ENCODE data around the gene VEGFC. TPM values are rescaled to one million over a fixed set of nuclear protein-coding genes. Genes with fewer than 3 reads are reported as not detected.
A peak's percentile ranks its signal among the peaks of the same experiment; 100 is the strongest.

The VEGFC gene
- total RNA-seq, 1 donor from 2014 or later = 20.3 TPM

GRCh38 chr4:176735300-176735699, 57.4 kb downstream of the VEGFC start:
- no peak overlapping the region for H3K27ac Mint-ChIP-seq (ENCODE audit: unreplicated experiment)
- peak overlapping the region; percentile 13 for H3K4me2 ChIP-seq (ENCODE audit: low read length)
- TF ChIP-seq CTCF (IDR thresholded peaks at IDR 0.05; ENCODE audit: insufficient read depth, low read depth, low read length) (no peak), EZH2 (IDR thresholded peaks at IDR 0.05; ENCODE audit: insufficient read depth, low read length) (no peak)
- H3K9ac ChIP-seq (ENCODE audit: low read length) = no peak overlapping the region
- peaks cover 15% of the 10 kb centered on the region for H3K4me1 Mint-ChIP-seq (ENCODE audit: low read depth, unreplicated experiment)
- no peaks in the 10 kb centered on the region for H3K9me3 Mint-ChIP-seq (ENCODE audit: unreplicated experiment)
- H3K36me3 ChIP-seq (ENCODE audit: insufficient read depth, low read length) = no peaks in the 10 kb centered on the region
- peaks cover 46% of the 10 kb centered on the region for H4K20me1 ChIP-seq (ENCODE audit: insufficient read depth, low read length)
- no peaks in the 10 kb centered on the region for H3K27me3 Mint-ChIP-seq (ENCODE audit: low read depth, unreplicated experiment)
- peaks cover 90% of the 10 kb centered on the region for H3K79me2 ChIP-seq (ENCODE audit: insufficient read depth, low read length)
- no peaks in the 10 kb centered on the region for H3K36me3 Mint-ChIP-seq (ENCODE audit: low read depth, unreplicated experiment)
- peak; percentile 63 for FAIRE-seq
- no peak overlapping the region for H2AFZ ChIP-seq (ENCODE audit: low read depth, low read length)
- DNase-seq (ENCODE audit: low read depth) = peak; percentile 53
- H3K4me1 ChIP-seq (ENCODE audit: insufficient read depth, low read length) = peaks cover 4% of the 10 kb centered on the region
- H3K27me3 ChIP-seq (ENCODE audit: insufficient read depth, low read length) = no peaks in the 10 kb centered on the region
- H3K4me3 ChIP-seq (ENCODE audit: insufficient read depth, low read depth, low read length) = no peak overlapping the region
- H3K4me3 Mint-ChIP-seq (ENCODE audit: unreplicated experiment) = no peak overlapping the region
- no peak overlapping the region for H3K27ac ChIP-seq (ENCODE audit: low read depth, low read length)
- H3K9me3 ChIP-seq (ENCODE audit: insufficient read depth, low read depth, low read length) = no peaks in the 10 kb centered on the region

- H3K4me3 Mint-ChIP-seq (ENCODE audit: unreplicated experiment) = no peak overlapping the region
- FAIRE-seq (peak; percentile 13), DNase-seq (ENCODE audit: low read depth) (no peak)
- H3K27me3 ChIP-seq (ENCODE audit: insufficient read depth, low read length) = no peaks in the 10 kb centered on the region
- no peaks in the 10 kb centered on the region for H3K9me3 Mint-ChIP-seq (ENCODE audit: unreplicated experiment)
- no peaks in the 10 kb centered on the region for H3K27me3 Mint-ChIP-seq (ENCODE audit: low read depth, unreplicated experiment)
- H3K4me1 ChIP-seq (ENCODE audit: insufficient read depth, low read length) = peaks cover 4% of the 10 kb centered on the region
- H4K20me1 ChIP-seq (ENCODE audit: insufficient read depth, low read length) = peaks cover 45% of the 10 kb centered on the region
- peak overlapping the region; percentile 13 for H3K27ac ChIP-seq (ENCODE audit: low read depth, low read length)
- H2AFZ ChIP-seq (ENCODE audit: low read depth, low read length) = no peak overlapping the region
- no peaks in the 10 kb centered on the region for H3K9me3 ChIP-seq (ENCODE audit: insufficient read depth, low read depth, low read length)
- no peak overlapping the region for H3K9ac ChIP-seq (ENCODE audit: low read length)
- peaks cover 15% of the 10 kb centered on the region for H3K4me1 Mint-ChIP-seq (ENCODE audit: low read depth, unreplicated experiment)
- no peak overlapping the region for H3K27ac Mint-ChIP-seq (ENCODE audit: unreplicated experiment)
- no peak for TF ChIP-seq EZH2 (IDR thresholded peaks at IDR 0.05; ENCODE audit: insufficient read depth, low read length)
- TF ChIP-seq CTCF (IDR thresholded peaks at IDR 0.05; ENCODE audit: insufficient read depth, low read depth, low read length) = no peak
- H3K36me3 Mint-ChIP-seq (ENCODE audit: low read depth, unreplicated experiment) = no peaks in the 10 kb centered on the region
- peak overlapping the region; percentile 18 for H3K4me2 ChIP-seq (ENCODE audit: low read length)
- H3K36me3 ChIP-seq (ENCODE audit: insufficient read depth, low read length) = peaks cover 2% of the 10 kb centered on the region
- peaks cover 95% of the 10 kb centered on the region for H3K79me2 ChIP-seq (ENCODE audit: insufficient read depth, low read length)
- H3K4me3 ChIP-seq (ENCODE audit: insufficient read depth, low read depth, low read length) = no peak overlapping the region
Measured at GRCh38 chr4:176734461-176734860, 58.3 kb downstream of the VEGFC start.

DNA sequence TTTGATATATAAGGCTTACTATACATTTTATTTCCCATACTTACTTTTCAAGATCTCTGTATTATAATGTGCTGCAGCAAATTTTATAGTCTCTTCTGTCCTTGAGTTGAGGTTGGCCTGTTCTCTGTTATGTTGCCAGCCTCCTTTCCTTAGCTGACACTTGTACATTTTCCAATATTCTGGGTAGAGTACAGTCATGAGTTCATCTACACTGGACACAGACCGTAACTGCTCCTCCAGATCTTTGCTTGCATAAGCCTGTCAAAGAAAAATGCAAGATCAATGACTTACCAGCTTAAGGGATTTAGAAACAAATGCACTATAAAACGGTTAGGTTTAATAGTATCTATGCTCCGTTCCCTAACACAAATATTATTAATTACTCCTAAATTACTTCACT, 63.2 kb downstream of the VEGFC start:
- Mint-ChIP-seq H3K9me3 (ENCODE audit: unreplicated experiment) (no peaks in the 10 kb centered on the region), H3K4me3 (ENCODE audit: unreplicated experiment) (no peak overlapping the region), H3K36me3 (ENCODE audit: low read depth, unreplicated experiment) (no peaks in the 10 kb centered on the region), H3K27ac (ENCODE audit: unreplicated experiment) (no peak overlapping the region), H3K4me1 (ENCODE audit: low read depth, unreplicated experiment) (peaks cover 15% of the 10 kb centered on the region), H3K27me3 (ENCODE audit: low read depth, unreplicated experiment) (no peaks in the 10 kb centered on the region)
- FAIRE-seq = no peak
- Histone ChIP-seq H3K36me3 (ENCODE audit: insufficient read depth, low read length) (peaks cover 14% of the 10 kb centered on the region), H3K27ac (ENCODE audit: low read depth, low read length) (no peak overlapping the region), H3K9ac (ENCODE audit: low read length) (no peak overlapping the region), H3K4me3 (ENCODE audit: insufficient read depth, low read depth, low read length) (no peak overlapping the region), H3K27me3 (ENCODE audit: insufficient read depth, low read length) (no peaks in the 10 kb centered on the region), H3K4me1 (ENCODE audit: insufficient read depth, low read length) (peaks cover 4% of the 10 kb centered on the region), H2AFZ (ENCODE audit: low read depth, low read length) (no peak overlapping the region), H3K79me2 (ENCODE audit: insufficient read depth, low read length) (peaks cover 78% of the 10 kb centered on the region), H3K4me2 (ENCODE audit: low read length) (no peak overlapping the region), H4K20me1 (ENCODE audit: insufficient read depth, low read length) (peaks cover 21% of the 10 kb centered on the region), H3K9me3 (ENCODE audit: insufficient read depth, low read depth, low read length) (no peaks in the 10 kb centered on the region)
- TF ChIP-seq EZH2 (IDR thresholded peaks at IDR 0.05; ENCODE audit: insufficient read depth, low read length) (no peak), CTCF (IDR thresholded peaks at IDR 0.05; ENCODE audit: insufficient read depth, low read depth, low read length) (no peak)
- DNase-seq (ENCODE audit: low read depth) = peak; percentile 54
